HCT116 (cell line): Measurements from ENCODE around the gene GSTT2.
"Not testable (repeated sequence)": the region's sequence is repeated elsewhere in the genome, so short reads cannot be mapped to it uniquely, and the experiment has no call there.

Source experiments
- FOSL1 ChIP-seq: IDR thresholded peaks from 2 replicates; pipeline ENCODE4 v1.6.1; 2012; ENCODE audit warnings: low read depth
- POLR2AphosphoS5 ChIP-seq: IDR thresholded peaks from 2 replicates; pipeline ENCODE4 v1.6.1; 2011; ENCODE audit warnings: mild to moderate bottlenecking, low read depth, low read length, moderate library complexity
- SRF ChIP-seq: IDR thresholded peaks from 2 replicates; pipeline ENCODE4 v1.6.1; 2012; ENCODE audit warnings: low read depth
- YY1 ChIP-seq: IDR thresholded peaks from 2 replicates; pipeline ENCODE4 v1.6.1; 2011; ENCODE audit warnings: low read length, low read depth, moderate library complexity, mild to moderate bottlenecking; ENCODE audit not compliant: insufficient replicate concordance; ENCODE audit errors: extremely low read depth
- ZFX ChIP-seq: fragments of 450-650 bp; IDR thresholded peaks from 2 replicates; pipeline ENCODE4 v1.6.1; 2017
- ZNF274 ChIP-seq: fragments of 200-500 bp; sonication (Bioruptor generic); IDR thresholded peaks from 2 replicates; pipeline ENCODE4 v1.6.1; 2014; ENCODE audit warnings: mild to moderate bottlenecking, low read depth, low read length, inconsistent platforms
- TF ChIP-seq, protein P1 (sequence below), 3 experiments: fragments of 200-600 bp in 1 of 3; sonication (generic) in 1 of 3; IDR thresholded peaks in 2 of 3; conservative IDR thresholded peaks in 1 of 3; 2 replicates each; pipeline ENCODE4 v1.5.1; 2012 to 2017; ENCODE audit warnings: low read depth in 2 of 3, low read length in 2 of 3, antibody characterized with exemption in 1 of 3, borderline replicate concordance in 1 of 3, control low read depth in 1 of 3, mild to moderate bottlenecking in 1 of 3, mixed read lengths in 1 of 3, mixed run types in 1 of 3, moderate library complexity in 1 of 3; ENCODE audit not compliant: insufficient read depth in 1 of 3
- TF ChIP-seq, protein P2 (sequence below): IDR thresholded peaks from 2 replicates; pipeline ENCODE4 v1.6.1; 2011; ENCODE audit warnings: mild to moderate bottlenecking, low read length, moderate library complexity; ENCODE audit not compliant: insufficient replicate concordance; ENCODE audit errors: extremely low read depth

- TF ChIP-seq, protein P1, sequence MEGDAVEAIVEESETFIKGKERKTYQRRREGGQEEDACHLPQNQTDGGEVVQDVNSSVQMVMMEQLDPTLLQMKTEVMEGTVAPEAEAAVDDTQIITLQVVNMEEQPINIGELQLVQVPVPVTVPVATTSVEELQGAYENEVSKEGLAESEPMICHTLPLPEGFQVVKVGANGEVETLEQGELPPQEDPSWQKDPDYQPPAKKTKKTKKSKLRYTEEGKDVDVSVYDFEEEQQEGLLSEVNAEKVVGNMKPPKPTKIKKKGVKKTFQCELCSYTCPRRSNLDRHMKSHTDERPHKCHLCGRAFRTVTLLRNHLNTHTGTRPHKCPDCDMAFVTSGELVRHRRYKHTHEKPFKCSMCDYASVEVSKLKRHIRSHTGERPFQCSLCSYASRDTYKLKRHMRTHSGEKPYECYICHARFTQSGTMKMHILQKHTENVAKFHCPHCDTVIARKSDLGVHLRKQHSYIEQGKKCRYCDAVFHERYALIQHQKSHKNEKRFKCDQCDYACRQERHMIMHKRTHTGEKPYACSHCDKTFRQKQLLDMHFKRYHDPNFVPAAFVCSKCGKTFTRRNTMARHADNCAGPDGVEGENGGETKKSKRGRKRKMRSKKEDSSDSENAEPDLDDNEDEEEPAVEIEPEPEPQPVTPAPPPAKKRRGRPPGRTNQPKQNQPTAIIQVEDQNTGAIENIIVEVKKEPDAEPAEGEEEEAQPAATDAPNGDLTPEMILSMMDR (IDR thresholded peaks at IDR 0.05 in 2 of 3, conservative IDR thresholded peaks at IDR 0.05 in 1 of 3; ENCODE audit: borderline replicate concordance in 1 of 3, insufficient read depth in 1 of 3, low read depth in 2 of 3, low read length in 2 of 3) = not testable (repeated sequence)
- TF ChIP-seq ZNF274, POLR2AphosphoS5, YY1, ZFX, FOSL1, SRF: not testable (repeated sequence)
- TF ChIP-seq, protein P2, sequence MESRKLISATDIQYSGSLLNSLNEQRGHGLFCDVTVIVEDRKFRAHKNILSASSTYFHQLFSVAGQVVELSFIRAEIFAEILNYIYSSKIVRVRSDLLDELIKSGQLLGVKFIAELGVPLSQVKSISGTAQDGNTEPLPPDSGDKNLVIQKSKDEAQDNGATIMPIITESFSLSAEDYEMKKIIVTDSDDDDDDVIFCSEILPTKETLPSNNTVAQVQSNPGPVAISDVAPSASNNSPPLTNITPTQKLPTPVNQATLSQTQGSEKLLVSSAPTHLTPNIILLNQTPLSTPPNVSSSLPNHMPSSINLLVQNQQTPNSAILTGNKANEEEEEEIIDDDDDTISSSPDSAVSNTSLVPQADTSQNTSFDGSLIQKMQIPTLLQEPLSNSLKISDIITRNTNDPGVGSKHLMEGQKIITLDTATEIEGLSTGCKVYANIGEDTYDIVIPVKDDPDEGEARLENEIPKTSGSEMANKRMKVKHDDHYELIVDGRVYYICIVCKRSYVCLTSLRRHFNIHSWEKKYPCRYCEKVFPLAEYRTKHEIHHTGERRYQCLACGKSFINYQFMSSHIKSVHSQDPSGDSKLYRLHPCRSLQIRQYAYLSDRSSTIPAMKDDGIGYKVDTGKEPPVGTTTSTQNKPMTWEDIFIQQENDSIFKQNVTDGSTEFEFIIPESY = not testable (repeated sequence)
These were observed 13.4 kb upstream of the GSTT2 start, which contains the start of gene DDTL for GRCh38 chr22:23966568-23966967.
